ENCODE measurements around the gene SIX1.

DNA sequence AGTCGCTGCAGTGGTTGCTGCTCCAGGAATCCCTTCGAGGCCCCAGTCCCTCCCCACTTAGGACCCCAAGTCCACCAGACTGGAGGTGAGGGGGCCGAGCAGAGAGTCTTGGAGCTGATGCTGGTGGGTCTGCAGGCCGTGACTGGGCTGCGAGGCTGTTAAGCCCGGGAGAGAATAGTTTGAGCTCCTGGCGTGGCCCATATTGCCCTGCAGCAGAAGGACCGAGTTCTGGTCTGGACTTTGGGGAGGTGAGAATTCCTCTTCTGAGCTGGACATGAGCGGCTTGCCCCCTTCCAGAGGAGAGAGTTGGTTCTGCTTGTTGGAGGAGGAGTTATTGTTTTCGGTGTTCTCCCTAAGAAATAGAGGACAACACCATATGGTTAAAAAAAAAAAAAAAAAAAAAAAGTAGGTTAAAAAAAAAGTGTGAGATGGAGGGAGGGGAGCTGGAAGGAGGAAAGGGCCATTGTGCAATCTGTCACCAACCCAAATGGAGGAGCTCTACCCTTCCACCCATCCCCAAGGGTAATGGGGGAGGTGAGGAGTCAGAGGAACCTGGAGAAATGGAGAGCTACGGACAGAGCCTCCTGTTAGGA is 3.0 kb downstream of the SIX1 start:
- TF ChIP-seq, protein P1, sequence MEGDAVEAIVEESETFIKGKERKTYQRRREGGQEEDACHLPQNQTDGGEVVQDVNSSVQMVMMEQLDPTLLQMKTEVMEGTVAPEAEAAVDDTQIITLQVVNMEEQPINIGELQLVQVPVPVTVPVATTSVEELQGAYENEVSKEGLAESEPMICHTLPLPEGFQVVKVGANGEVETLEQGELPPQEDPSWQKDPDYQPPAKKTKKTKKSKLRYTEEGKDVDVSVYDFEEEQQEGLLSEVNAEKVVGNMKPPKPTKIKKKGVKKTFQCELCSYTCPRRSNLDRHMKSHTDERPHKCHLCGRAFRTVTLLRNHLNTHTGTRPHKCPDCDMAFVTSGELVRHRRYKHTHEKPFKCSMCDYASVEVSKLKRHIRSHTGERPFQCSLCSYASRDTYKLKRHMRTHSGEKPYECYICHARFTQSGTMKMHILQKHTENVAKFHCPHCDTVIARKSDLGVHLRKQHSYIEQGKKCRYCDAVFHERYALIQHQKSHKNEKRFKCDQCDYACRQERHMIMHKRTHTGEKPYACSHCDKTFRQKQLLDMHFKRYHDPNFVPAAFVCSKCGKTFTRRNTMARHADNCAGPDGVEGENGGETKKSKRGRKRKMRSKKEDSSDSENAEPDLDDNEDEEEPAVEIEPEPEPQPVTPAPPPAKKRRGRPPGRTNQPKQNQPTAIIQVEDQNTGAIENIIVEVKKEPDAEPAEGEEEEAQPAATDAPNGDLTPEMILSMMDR (IDR thresholded peaks at IDR 0.05) = no peak
- no peak for TF ChIP-seq POLR2AphosphoS5 (IDR thresholded peaks at IDR 0.05)
